RCC 7860 (cell line): Measurements from ENCODE around the gene METTL2B.
"Not testable (repeated sequence)": the region's sequence is repeated elsewhere in the genome, so short reads cannot be mapped to it uniquely, and the experiment has no call there.

Experiments
- DNase-seq: peaks from one replicate; pipeline ENCODE4 v3.0.0-alpha.2; 2015; ENCODE audit warnings: low spot score
- FAIRE-seq: peaks from 2 replicates; lab custom pipeline; 2012; peaks lifted over from hg19 to GRCh38; lab: Jason Lieb, UNC

Gene METTL2B

GRCh38 chr7:128523226-128523931 lies 46.8 kb downstream of the METTL2B start:
- FAIRE-seq (peak; percentile 70), DNase-seq (peak; percentile 85)

GRCh38 chr7:128523932-128524524 lies 47.5 kb downstream of the METTL2B start:
- not testable (repeated sequence) for FAIRE-seq, DNase-seq

DNA sequence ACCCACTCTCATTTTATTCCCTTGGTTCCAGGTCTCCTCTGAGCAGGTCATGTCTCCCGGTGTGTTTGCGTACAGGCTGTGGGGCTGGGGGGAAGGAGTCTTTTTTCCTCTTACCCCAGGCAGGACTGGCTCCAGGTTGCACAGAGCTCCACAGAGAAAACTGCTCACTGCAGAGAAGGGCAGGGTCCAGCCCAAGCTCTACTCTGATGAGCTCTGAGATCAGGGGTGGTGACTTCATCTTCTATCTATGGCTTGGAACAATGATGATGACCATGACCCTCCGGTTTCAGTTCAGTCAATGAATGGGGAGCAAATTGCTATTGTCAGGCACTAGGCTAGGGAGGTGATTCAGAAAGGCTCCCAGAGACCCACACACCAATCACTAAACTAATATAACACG lies 49.0 kb downstream of the METTL2B start:
- not testable (repeated sequence) for FAIRE-seq

GRCh38 chr7:128526062-128526466 lies 49.5 kb downstream of the METTL2B start:
- not testable (repeated sequence) for DNase-seq, FAIRE-seq

More for the DNA sequence above, 49.0 kb downstream of the METTL2B start:
- not testable (repeated sequence) for DNase-seq

DNA sequence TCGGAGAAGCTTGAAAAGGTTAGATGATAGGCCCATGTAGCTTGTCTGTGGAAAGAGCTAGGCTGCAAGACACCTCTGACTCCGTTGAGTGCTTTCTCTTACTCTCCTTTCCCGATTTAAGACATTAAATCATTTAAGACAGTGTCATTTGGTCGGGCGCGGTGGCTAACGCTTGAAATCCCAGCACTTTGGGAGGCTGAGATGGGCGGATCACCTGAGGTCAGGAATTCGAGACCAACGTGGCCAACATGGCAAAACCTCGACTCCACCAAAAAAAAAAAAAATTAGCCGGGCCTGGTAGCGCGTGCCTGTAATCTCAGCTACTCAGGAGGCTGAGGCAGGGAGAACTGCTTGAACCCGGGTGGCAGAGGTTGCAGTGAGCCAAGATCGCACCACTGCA lies 52.6 kb downstream of the METTL2B start:
- not testable (repeated sequence) for FAIRE-seq, DNase-seq

DNA sequence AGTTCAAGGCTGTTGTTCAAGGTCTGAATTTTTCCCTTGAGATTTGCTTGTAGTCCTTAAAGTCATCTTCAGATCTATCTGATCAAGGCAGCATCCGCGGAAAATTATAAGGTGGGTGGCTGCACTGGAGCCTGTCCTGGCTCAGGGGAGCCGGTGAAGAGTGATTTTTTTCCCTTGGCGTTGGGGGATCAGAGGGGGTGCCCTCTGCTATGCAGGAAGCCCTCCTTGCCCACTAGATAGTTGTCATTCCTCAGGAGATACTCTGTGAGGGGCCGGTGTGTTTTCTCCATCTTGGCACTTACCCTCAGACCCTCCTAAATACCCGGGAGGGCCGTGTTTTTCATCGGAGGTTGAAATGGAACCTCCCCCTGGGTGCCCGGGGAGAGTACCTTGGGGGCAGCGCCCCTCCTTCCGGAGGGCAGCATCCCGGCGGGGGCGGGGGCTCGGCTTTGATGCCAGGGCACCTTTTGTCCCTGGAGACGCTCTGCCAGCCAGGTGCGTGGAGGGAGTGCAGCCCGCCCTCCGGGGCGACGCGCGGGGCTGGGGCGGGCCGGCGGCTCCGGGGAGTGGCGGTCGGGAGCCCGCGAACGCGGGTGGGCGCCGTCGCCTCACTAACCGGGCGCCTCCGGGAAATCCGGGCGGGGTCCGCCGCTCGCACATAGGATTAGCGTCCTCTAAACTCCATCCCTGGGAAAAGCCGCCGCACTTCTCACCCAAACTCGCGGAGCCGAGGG lies 53.7 kb downstream of the METTL2B start:
- FAIRE-seq: not testable (repeated sequence)

GRCh38 chr7:128530855-128531104 lies 54.2 kb downstream of the METTL2B start:
- FAIRE-seq: no peak
- DNase-seq: no peak

More for the DNA sequence above, 53.7 kb downstream of the METTL2B start:
- DNase-seq: not testable (repeated sequence)

- not testable (repeated sequence) for FAIRE-seq
These were observed 54.8 kb downstream of the METTL2B start for GRCh38 chr7:128531105-128531954.

GRCh38 chr7:128531955-128532478 lies 55.5 kb downstream of the METTL2B start:
- not testable (repeated sequence) for FAIRE-seq, DNase-seq

More at GRCh38 chr7:128531105-128531954, 54.8 kb downstream of the METTL2B start:
- peak; percentile 50 for DNase-seq

GRCh38 chr7:128532956-128533355 lies 56.4 kb downstream of the METTL2B start:
- not testable (repeated sequence) for FAIRE-seq, DNase-seq

DNA sequence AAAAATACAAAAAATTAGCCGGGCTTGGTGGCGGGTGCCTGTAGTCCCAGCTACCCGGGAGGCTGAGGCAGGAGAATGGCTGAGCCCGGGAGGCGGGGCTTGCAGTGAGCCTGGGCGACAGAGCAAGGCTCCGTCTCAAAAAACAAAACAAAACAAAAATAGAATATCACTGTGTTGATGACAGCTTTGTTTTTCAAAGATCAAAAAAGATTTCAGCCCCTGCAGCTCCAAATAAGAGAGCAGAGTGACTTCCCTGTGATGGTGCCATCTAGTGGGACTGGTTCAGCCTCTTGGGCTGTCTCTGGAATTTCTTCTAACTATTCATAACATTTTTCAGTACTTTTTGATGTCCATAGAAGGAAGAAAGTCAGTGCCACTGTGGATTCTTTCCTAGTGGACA lies 60.9 kb downstream of the METTL2B start:
- FAIRE-seq: peak; percentile 52
- not testable (repeated sequence) for DNase-seq

DNA sequence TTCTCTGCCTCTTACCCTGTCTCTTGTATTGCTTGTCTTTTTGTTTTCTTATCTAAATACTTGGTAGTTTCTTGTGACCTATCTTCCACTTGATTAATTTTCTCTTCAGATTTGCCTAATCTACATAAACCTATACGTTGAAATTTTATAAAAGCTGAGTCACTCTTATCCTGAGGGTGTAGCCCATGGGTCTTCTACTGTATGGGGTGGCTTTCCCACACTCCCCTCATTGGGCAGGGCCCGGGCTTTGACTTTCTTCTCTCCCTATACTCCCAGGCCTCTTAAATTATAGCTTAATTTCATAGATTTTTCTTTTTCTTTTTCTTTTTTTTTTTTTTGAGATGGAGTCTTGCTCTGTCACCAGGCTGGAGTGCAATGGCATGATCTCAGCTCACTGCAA lies 66.0 kb downstream of the METTL2B start:
- not testable (repeated sequence) for FAIRE-seq, DNase-seq

DNA sequence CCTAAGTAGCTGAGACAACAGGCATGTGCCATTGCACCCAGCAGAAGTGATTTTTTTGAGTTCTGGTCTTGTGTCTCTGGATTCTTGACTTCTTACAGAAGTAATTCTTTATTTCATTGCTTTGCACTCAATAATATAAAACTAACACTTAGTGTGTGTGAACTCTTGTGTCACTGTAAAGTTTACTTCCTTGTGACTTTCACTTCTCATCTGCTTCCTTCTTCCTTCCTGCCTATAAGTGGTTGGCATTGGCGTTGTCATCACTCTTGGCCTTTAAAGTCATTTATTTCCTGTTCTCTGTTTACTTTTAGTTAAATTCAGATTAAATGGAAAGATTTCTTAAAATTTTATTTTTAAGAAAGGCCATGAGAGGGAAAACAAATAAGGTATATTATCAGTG lies 66.8 kb downstream of the METTL2B start:
- not testable (repeated sequence) for FAIRE-seq, DNase-seq

DNA sequence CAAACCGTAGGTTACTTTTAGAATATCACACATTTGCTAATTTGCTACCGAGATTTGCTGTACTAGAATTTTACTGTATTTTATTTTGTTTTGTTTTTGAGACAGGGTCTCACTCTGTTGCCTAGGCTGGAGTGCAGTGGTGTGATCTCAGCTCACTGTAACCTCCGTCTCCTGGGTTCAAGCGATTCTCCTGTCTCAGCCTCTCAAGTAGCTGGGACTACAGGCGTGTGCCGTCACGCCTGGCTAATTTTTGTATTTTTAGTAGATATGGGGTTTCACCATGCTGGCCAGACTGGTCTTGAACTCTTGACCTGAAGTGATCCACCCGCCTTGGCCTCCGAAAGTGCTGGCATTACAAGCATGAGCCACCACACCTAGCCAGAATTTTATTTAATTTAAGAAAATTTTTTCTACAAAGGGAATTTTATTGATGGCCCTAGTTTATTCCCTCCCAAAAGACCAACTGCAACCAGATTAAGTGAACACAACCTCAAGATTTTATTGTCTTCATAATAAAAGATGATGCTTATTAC lies 69.8 kb downstream of the METTL2B start:
- not testable (repeated sequence) for DNase-seq, FAIRE-seq

DNA sequence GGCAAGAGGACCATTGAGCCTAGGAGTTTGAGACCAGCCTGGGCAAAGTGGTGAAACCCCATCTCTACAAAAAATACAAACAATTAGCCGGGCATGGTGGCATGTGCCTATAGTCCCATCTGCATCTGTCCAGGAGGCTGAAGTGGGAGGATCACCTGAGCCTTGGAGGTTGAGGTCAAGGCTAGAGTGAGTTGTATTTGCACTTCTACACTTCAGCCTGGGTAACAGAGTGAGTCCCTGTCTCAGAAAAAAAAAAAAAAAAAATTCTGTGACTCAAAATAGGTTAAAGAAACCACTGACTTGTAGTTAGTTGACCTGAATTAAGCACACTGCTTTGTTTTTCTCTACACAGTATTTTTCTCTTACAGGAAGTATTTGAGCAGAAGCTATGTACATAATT lies 74.4 kb downstream of the METTL2B start:
- FAIRE-seq (no peak), DNase-seq (no peak)

DNA sequence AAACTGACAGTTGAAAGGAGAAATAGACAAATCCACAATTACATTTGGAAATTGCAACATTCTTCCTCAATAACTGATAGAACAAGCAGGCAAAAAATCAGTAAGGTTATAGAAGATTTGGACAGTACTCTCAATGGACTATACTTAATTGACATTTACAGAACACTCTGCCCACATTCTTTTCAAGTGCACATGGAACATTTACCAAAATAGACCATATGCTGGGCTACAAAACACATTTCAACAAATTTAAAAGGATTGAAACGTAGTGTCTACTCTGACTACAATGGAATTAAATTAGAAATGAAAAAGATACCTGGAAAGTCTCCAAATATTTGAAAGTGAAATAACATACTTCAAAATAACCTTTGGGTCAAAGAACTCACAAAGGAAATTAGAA lies 77.8 kb downstream of the METTL2B start:
- DNase-seq, FAIRE-seq: not testable (repeated sequence)
